Endothelial cell (in vitro differentiated cells): ENCODE measurements around the gene CREB5. TPM values are rescaled to one million over a fixed set of nuclear protein-coding genes. Genes with fewer than 3 reads are reported as not detected.

Source experiments
- DNase-seq: peaks from one replicate; pipeline ENCODE4 v3.0.0; 2021; ENCODE audit warnings: low spot score
- H3K27ac Mint-ChIP-seq: one replicate; pipeline ENCODE4 v1.8.0; 2021; ENCODE audit warnings: mixed read lengths, inconsistent platforms; ENCODE audit not compliant: unreplicated experiment
- H3K27me3 Mint-ChIP-seq: one replicate; pipeline ENCODE4 v1.8.0; 2021; ENCODE audit warnings: mild to moderate bottlenecking, moderate library complexity, mixed read lengths, inconsistent platforms; ENCODE audit not compliant: unreplicated experiment
- H3K36me3 Mint-ChIP-seq: one replicate; pipeline ENCODE4 v1.8.0; 2021; ENCODE audit warnings: mild to moderate bottlenecking, low read depth, mixed read lengths, inconsistent platforms; ENCODE audit not compliant: unreplicated experiment
- H3K4me1 Mint-ChIP-seq: one replicate; pipeline ENCODE4 v1.8.0; 2021; ENCODE audit warnings: mild to moderate bottlenecking, mixed read lengths, inconsistent platforms; ENCODE audit not compliant: unreplicated experiment
- H3K4me3 Mint-ChIP-seq: one replicate; pipeline ENCODE4 v1.8.0; 2021; ENCODE audit warnings: mild to moderate bottlenecking, mixed read lengths, inconsistent platforms; ENCODE audit not compliant: unreplicated experiment
- H3K9me3 Mint-ChIP-seq: one replicate; pipeline ENCODE4 v1.8.0; 2021; ENCODE audit warnings: mixed read lengths, inconsistent platforms; ENCODE audit not compliant: unreplicated experiment
- total RNA-seq: library from RNA; stranded (reverse); fragmentation: NEBNext Ultra II Directional; extraction: Animal tissue kit (Norgen Biotek cat#: 25700); gene quantifications from one replicate; pipeline ENCODE4 v1.2.1, GENCODE V29; 2021; ENCODE audit not compliant: unreplicated experiment
- TF ChIP-seq, protein P1 (sequence below): fragments of 200-600 bp; sonication (generic); IDR thresholded peaks from one replicate; pipeline ENCODE4 v1.5.0; 2021; ENCODE audit warnings: antibody characterized with exemption; ENCODE audit not compliant: unreplicated experiment

CREB5 gene
- total RNA-seq, 1 donor from 2014 or later = 5.6 TPM

GRCh38 chr7:28747404-28747803 lies 335.1 kb downstream of the CREB5 start:
- TF ChIP-seq, protein P1, sequence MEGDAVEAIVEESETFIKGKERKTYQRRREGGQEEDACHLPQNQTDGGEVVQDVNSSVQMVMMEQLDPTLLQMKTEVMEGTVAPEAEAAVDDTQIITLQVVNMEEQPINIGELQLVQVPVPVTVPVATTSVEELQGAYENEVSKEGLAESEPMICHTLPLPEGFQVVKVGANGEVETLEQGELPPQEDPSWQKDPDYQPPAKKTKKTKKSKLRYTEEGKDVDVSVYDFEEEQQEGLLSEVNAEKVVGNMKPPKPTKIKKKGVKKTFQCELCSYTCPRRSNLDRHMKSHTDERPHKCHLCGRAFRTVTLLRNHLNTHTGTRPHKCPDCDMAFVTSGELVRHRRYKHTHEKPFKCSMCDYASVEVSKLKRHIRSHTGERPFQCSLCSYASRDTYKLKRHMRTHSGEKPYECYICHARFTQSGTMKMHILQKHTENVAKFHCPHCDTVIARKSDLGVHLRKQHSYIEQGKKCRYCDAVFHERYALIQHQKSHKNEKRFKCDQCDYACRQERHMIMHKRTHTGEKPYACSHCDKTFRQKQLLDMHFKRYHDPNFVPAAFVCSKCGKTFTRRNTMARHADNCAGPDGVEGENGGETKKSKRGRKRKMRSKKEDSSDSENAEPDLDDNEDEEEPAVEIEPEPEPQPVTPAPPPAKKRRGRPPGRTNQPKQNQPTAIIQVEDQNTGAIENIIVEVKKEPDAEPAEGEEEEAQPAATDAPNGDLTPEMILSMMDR = no peak
- Mint-ChIP-seq H3K36me3 (no peaks in the 10 kb centered on the region), H3K9me3 (no peaks in the 10 kb centered on the region), H3K4me1 (peaks cover 2% of the 10 kb centered on the region), H3K4me3 (no peak overlapping the region), H3K27ac (no peak overlapping the region), H3K27me3 (no peaks in the 10 kb centered on the region)
- no peak for DNase-seq

- Mint-ChIP-seq H3K4me1 (peaks cover 2% of the 10 kb centered on the region), H3K9me3 (no peaks in the 10 kb centered on the region), H3K4me3 (no peak overlapping the region), H3K27ac (no peak overlapping the region), H3K27me3 (no peaks in the 10 kb centered on the region), H3K36me3 (no peaks in the 10 kb centered on the region)
- TF ChIP-seq, protein P1 = no peak
- no peak for DNase-seq
Measured at GRCh38 chr7:28747854-28748253, 335.5 kb downstream of the CREB5 start.

GRCh38 chr7:28748346-28748745 lies 336.0 kb downstream of the CREB5 start:
- Mint-ChIP-seq H3K36me3 (no peaks in the 10 kb centered on the region), H3K4me1 (peaks cover 2% of the 10 kb centered on the region), H3K27ac (no peak overlapping the region), H3K9me3 (no peaks in the 10 kb centered on the region), H3K4me3 (no peak overlapping the region), H3K27me3 (no peaks in the 10 kb centered on the region)
- TF ChIP-seq, protein P1 = no peak
- no peak for DNase-seq

DNA sequence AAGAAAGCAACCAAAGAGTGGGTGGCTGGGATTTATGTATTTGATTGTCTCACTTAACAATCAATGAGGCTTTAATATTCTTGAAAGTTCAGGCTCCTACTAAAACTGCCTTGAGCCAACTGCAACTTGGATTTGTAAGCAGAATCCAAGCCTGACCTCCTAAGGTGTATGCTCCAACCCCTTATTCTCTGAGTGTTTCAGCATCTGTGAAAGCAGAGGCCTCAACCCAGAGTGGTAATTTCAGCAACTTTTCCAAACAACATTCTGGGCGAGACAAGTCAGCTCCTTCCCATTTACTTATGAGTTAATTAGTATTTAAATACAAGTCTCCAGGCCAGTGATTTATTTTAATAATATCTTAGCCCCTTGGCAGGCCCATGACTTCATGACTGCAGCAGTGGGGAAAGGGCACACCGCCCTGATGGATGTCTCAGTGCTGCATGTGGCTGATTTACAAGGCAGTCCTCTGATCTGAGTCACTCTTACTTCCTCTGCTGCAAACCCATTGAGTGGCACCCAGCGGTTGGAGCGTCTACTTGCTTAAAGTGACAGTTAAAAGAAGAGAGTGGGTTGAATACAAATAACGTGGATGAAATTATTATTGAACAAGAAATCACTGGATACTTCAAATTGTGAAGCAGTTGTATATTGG lies 336.7 kb downstream of the CREB5 start:
- DNase-seq = no peak

DNA sequence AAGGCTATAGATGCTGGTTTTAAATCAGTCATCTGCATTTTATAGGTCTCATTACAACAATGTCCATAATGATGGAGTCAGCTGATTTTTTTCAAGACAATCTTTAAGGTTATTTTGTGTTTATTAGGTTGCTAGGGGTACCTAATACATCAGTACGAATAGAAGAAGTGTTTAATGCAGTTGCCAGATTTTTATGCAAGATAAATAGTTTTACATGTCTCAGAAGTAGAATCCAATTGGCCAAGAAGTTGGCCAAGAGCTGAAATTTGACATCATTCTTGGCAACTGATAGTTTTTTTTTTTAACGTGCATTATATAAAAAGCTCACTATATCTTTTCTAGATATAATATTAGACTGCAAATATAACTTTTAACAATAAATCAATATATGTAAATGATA lies 337.3 kb downstream of the CREB5 start:
- TF ChIP-seq, protein P1 = no peak
- no peak for DNase-seq
- Mint-ChIP-seq H3K27ac (no peak overlapping the region), H3K4me3 (no peak overlapping the region), H3K9me3 (no peaks in the 10 kb centered on the region), H3K27me3 (no peaks in the 10 kb centered on the region), H3K4me1 (peaks cover 2% of the 10 kb centered on the region), H3K36me3 (no peaks in the 10 kb centered on the region)

More for the DNA sequence above, 336.7 kb downstream of the CREB5 start:
- TF ChIP-seq, protein P1 = no peak
- Mint-ChIP-seq H3K36me3 (no peaks in the 10 kb centered on the region), H3K9me3 (no peaks in the 10 kb centered on the region), H3K27me3 (no peaks in the 10 kb centered on the region), H3K27ac (no peak overlapping the region), H3K4me3 (no peak overlapping the region), H3K4me1 (peaks cover 2% of the 10 kb centered on the region)
